Natural killer cell (primary cell): ENCODE results near the gene WDR49. TPM values are rescaled to one million over a fixed set of nuclear protein-coding genes. Genes with fewer than 3 reads are reported as not detected.

Experiments
- ATAC-seq, 3 donors: fragments of 150-1000 bp in 2 of 3; fragments of 200-7000 bp in 1 of 3; cut with Tn5 transposase; 1 replicate in 1 of 3; 2 replicates in 2 of 3; pipeline ENCODE4 v1.10.0; 2021; ENCODE audit warnings: mild to moderate bottlenecking in 2 of 3, moderate library complexity in 2 of 3
- DNase-seq, 2 donors: peaks; one replicate each; pipeline versions ENCODE4 v3.0.0 to v3.0.0-alpha.2; 2013 to 2021; ENCODE audit warnings: mixed read lengths in 1 of 2
- H3K27ac ChIP-seq: one replicate; pipeline ENCODE4 v1.5.1; 2013; ENCODE audit warnings: mild to moderate bottlenecking, low read length
- H3K27me3 ChIP-seq: one replicate; pipeline ENCODE4 v1.6.1; 2013; ENCODE audit warnings: low read length; ENCODE audit not compliant: control insufficient read depth, insufficient read depth
- H3K36me3 ChIP-seq: one replicate; pipeline ENCODE4 v1.6.1; 2013; ENCODE audit warnings: low read length; ENCODE audit not compliant: control insufficient read depth, insufficient read depth
- H3K4me1 ChIP-seq: one replicate; pipeline ENCODE4 v1.6.1; 2013; ENCODE audit warnings: low read length; ENCODE audit not compliant: control insufficient read depth, insufficient read depth
- H3K4me3 ChIP-seq: one replicate; pipeline ENCODE4 v1.5.1; 2013; ENCODE audit warnings: low read length
- H3K9me3 ChIP-seq: one replicate; pipeline ENCODE4 v1.6.1; 2013; ENCODE audit warnings: low read length; ENCODE audit not compliant: control insufficient read depth, insufficient read depth
- H3K27ac Mint-ChIP-seq, 2 donors: one replicate each; pipeline ENCODE4 v1.8.0; 2022; ENCODE audit warnings: mild to moderate bottlenecking in 2 of 2, mixed read lengths in 2 of 2, moderate library complexity in 1 of 2
- H3K27me3 Mint-ChIP-seq, 2 donors: one replicate each; pipeline ENCODE4 v1.8.0; 2022; ENCODE audit warnings: low read depth in 2 of 2, mixed read lengths in 2 of 2
- H3K36me3 Mint-ChIP-seq: one replicate; pipeline ENCODE4 v1.8.0; 2022; ENCODE audit warnings: mixed read lengths
- H3K4me1 Mint-ChIP-seq, 2 donors: one replicate each; pipeline ENCODE4 v1.8.0; 2022; ENCODE audit warnings: mixed read lengths in 2 of 2
- H3K4me3 Mint-ChIP-seq: one replicate; pipeline ENCODE4 v1.8.0; 2022; ENCODE audit warnings: mild to moderate bottlenecking, moderate library complexity, mixed read lengths
- H3K9me3 Mint-ChIP-seq, 2 donors: one replicate each; pipeline ENCODE4 v1.8.0; 2022; ENCODE audit warnings: mixed read lengths in 2 of 2
- WGBS: methylation state at CpG from one replicate; pipeline ENCODE4 v1.1.7; 2013; ENCODE audit warnings: missing lambda C conversion rate; ENCODE audit not compliant: insufficient coverage; 5-methylcytosine and 5-hydroxymethylcytosine counted together
- intact Hi-C: fragments of 100-400 bp; cut with micrococcal nuclease; formaldehyde crosslinking; loops from one replicate; pipeline ENCODE4 v1.14.2; 2022
- total RNA-seq, 4 donors: library from RNA; stranded (reverse); fragments of 120-200 nt in 1 of 4; gene quantifications; one replicate each; pipeline versions ENCODE4 v1.2.3 to v1.2.4, GENCODE V29; 2013 to 2022
- TF ChIP-seq, protein P1 (sequence below): fragments of 200-600 bp; IDR thresholded peaks from one replicate; pipeline ENCODE4 v1.8.0; 2022; ENCODE audit warnings: antibody characterized with exemption

WDR49 gene
- total RNA-seq, 3 donors from 2014 or later (not counting 1 experiment from before 2014, with no cell fraction given): 1.4 to 1.9 (median 1.5) TPM

DNA sequence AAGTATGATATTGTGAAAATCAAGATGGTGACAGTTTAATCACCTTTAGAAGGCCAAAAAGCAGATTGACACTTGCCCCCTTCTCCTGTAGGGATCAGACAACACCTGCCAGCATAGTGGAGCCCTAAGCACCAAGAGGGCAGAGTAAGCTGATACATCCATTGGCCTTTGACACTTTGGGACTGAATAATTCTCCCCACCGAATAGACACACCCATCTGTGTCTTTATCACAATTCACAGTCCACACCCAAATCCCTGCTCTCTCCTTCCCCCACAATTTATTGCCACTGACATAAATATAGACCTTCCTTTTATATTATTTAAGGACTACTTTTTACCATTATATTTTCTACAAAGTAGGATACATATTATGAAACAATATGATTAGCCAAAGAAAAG is 3.1 kb upstream of the WDR49 start:
- DNase-seq (no peak), ATAC-seq (no peak)
- no peak overlapping the region for H3K27ac ChIP-seq
- Mint-ChIP-seq H3K4me1 (peaks cover 12% of the 10 kb centered on the region in 2 donors), H3K27ac (no peak overlapping the region), H3K36me3 (no peaks in the 10 kb centered on the region), H3K4me3 (no peak overlapping the region), H3K9me3 (peaks cover 0 to 2% of the 10 kb centered on the region in 2 donors), H3K27me3 (no peaks in the 10 kb centered on the region)
- no peak overlapping the region for H3K4me3 ChIP-seq
- intact Hi-C loops: loop anchor here (2.0 kb wide), 1 partner anchor 14 kb away; no protein-coding TSS in a partner anchor
- TF ChIP-seq, protein P1, sequence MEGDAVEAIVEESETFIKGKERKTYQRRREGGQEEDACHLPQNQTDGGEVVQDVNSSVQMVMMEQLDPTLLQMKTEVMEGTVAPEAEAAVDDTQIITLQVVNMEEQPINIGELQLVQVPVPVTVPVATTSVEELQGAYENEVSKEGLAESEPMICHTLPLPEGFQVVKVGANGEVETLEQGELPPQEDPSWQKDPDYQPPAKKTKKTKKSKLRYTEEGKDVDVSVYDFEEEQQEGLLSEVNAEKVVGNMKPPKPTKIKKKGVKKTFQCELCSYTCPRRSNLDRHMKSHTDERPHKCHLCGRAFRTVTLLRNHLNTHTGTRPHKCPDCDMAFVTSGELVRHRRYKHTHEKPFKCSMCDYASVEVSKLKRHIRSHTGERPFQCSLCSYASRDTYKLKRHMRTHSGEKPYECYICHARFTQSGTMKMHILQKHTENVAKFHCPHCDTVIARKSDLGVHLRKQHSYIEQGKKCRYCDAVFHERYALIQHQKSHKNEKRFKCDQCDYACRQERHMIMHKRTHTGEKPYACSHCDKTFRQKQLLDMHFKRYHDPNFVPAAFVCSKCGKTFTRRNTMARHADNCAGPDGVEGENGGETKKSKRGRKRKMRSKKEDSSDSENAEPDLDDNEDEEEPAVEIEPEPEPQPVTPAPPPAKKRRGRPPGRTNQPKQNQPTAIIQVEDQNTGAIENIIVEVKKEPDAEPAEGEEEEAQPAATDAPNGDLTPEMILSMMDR: no peak
- 86% methylated on average over 1 of the region's 1 CpG for WGBS
- no peaks in the 10 kb centered on the region for H3K4me1 ChIP-seq
- no peaks in the 10 kb centered on the region for H3K36me3 ChIP-seq
- no peaks in the 10 kb centered on the region for H3K27me3 ChIP-seq
- H3K9me3 ChIP-seq: no peaks in the 10 kb centered on the region

DNA sequence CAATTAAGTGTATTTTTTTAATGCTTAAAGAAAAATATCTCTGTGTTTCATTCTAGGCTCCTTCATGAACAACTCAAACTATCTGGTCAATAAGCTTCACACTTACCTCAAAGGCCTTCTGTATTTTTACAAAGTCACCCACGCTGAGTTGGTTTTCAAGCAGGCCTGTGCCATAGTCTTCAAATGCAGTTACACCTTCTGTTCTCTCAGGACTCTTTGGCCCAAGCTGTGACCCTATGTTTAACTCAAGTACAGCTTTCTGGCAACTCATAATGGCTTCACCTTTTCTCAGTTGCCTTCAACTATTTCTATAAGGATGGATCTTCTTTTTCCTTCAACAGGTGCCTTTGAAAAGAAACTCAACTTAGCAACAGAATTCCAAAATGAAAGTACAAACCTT is 587 bp downstream of the WDR49 start:
- intact Hi-C loops: no loop called here
- Histone ChIP-seq H3K4me3 (no peak overlapping the region), H3K27me3 (no peaks in the 10 kb centered on the region), H3K27ac (no peak overlapping the region), H3K36me3 (no peaks in the 10 kb centered on the region), H3K9me3 (no peaks in the 10 kb centered on the region), H3K4me1 (peaks cover 3% of the 10 kb centered on the region)
- 32% methylated on average over 1 of the region's 1 CpG for WGBS
- ATAC-seq (no peak), DNase-seq (no peak)
- TF ChIP-seq, protein P1: no peak
- Mint-ChIP-seq H3K27me3 (no peaks in the 10 kb centered on the region), H3K9me3 (peaks cover 0 to 2% of the 10 kb centered on the region in 2 donors), H3K27ac (peak overlapping the region; percentile 9 to 27), H3K36me3 (no peaks in the 10 kb centered on the region), H3K4me3 (no peak overlapping the region), H3K4me1 (peaks cover 36 to 38% of the 10 kb centered on the region in 2 donors)

DNA sequence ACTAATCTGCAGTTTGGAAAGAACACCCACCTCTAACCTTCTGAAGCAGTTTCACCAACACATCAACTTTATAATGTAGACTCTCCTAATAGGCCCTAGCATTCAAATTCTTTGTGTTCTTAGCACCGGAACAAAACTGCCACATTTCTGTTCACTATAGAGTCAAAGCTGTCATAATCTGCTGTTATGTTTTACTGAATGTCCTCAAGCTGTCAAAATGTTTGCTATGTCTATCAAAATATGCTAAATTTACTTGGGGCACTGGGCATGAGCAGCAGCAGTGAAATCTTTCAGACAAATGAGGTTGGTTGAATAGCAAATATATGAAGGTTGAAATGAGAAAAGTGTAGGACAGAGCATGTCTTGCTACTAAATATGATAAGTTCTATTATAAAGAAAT is 1.9 kb downstream of the WDR49 start:
- Histone ChIP-seq H3K4me3 (no peak overlapping the region), H3K27me3 (no peaks in the 10 kb centered on the region), H3K9me3 (no peaks in the 10 kb centered on the region), H3K4me1 (peaks cover 3% of the 10 kb centered on the region), H3K27ac (no peak overlapping the region), H3K36me3 (no peaks in the 10 kb centered on the region)
- no peak for ATAC-seq
- WGBS: 81% methylated on average over 1 of the region's 1 CpG
- peaks cover 36 to 38% of the 10 kb centered on the region in 2 donors for H3K4me1 Mint-ChIP-seq
- peaks cover 0 to 2% of the 10 kb centered on the region in 2 donors for H3K9me3 Mint-ChIP-seq
- H3K27me3 Mint-ChIP-seq: no peaks in the 10 kb centered on the region
- H3K36me3 Mint-ChIP-seq: no peaks in the 10 kb centered on the region
- no peak for DNase-seq
- TF ChIP-seq, protein P1: no peak
- H3K27ac Mint-ChIP-seq: no peak overlapping the region
- intact Hi-C loops: no loop called here
- H3K4me3 Mint-ChIP-seq: no peak overlapping the region

DNA sequence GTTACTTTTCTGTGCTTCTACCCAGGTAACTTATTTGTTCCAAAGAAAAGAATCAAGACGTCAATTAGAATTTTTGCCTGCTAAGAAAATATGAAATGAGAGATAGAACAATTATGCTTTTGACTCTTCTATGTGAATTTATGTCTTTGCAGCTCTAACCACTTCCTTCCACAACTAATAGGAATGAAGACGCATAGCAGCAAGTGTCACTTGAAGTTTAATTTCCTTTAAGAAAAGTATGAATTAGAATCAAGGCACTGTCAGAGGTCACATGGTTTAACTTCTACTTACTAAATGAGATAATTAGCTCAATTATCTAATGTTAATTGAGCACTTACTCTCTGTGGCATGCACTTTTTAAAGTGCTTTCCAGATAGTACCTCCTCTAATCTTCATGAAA is 3.3 kb downstream of the WDR49 start:
- no CpG with 5 or more reads among the region's 2 CpGs for WGBS
- Histone ChIP-seq H3K9me3 (no peaks in the 10 kb centered on the region), H3K27me3 (no peaks in the 10 kb centered on the region), H3K36me3 (no peaks in the 10 kb centered on the region), H3K4me1 (peaks cover 3% of the 10 kb centered on the region), H3K27ac (no peak overlapping the region), H3K4me3 (no peak overlapping the region)
- Mint-ChIP-seq H3K4me1 (peaks cover 36 to 38% of the 10 kb centered on the region in 2 donors), H3K4me3 (peak overlapping the region; percentile 63), H3K9me3 (no peaks in the 10 kb centered on the region), H3K36me3 (no peaks in the 10 kb centered on the region), H3K27me3 (no peaks in the 10 kb centered on the region), H3K27ac (peak overlapping the region; percentile 76 to 86)
- TF ChIP-seq, protein P1: no peak
- no peak for DNase-seq
- intact Hi-C loops: no loop called here
- peak; percentile 64 to 80 (median 68) for ATAC-seq
